Thyroid gland (tissue), 4 donors: ENCODE measurements around the gene CYP19A1.

ENCODE experiments used
- CTCF ChIP-seq, 6 experiments: fragments of 200-600 bp in 3 of 6; fragments of 450-650 bp in 3 of 6; sonication (generic) in 3 of 6; IDR thresholded peaks; one replicate each; pipeline ENCODE4 v1.5.1; 2016 to 2019; ENCODE audit warnings: antibody characterized with exemption in 6 of 6, mild to moderate bottlenecking in 2 of 6, inconsistent platforms in 1 of 6, moderate library complexity in 1 of 6
- POLR2A ChIP-seq, 2 donors: fragments of 450-650 bp; IDR thresholded peaks; one replicate each; pipeline ENCODE4 v1.6.1; 2017; ENCODE audit warnings: antibody characterized with exemption in 2 of 2, mild to moderate bottlenecking in 2 of 2, moderate library complexity in 1 of 2

DNA sequence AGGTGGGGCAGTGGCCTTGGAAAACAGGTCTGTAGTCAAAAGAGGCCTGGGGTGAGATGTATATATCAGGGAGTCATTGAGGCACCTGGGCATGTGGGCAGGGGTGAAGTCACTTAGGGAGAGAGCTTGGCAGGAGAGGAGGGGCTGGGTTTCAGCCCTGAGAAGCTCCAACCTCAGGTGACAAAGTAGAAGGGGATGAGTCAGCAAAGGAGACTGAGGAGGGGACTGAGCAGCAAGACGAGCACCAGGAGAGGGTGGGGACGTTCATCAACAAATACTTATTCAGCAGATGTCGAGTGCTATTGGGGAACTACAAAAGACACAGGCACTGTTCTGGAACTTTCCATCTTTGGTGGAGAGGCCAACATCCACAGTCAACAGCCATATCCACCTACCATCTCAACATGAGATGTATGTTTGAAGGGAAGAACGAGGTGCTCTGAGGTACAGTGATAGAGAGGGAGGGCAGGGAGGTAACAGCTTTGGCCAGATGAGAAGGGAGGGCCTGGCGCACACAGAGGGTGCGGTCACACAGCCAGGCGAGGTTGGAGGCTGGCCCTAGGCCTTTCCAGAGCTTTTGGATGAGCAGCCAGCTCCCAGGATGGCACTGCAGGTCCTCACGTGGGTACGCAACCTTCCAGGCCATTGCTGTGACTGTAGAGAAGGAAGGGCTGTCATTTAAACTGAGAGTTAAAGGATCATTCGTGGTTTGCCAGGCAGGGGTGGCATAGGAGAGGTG, 48.7 kb upstream of the CYP19A1 start:
- TF ChIP-seq POLR2A (IDR thresholded peaks at IDR 0.05) (no peak), CTCF (IDR thresholded peaks at IDR 0.05) (no peak)
